B cell (primary cell): ENCODE data around the gene ANKS1B. TPM values are rescaled to one million over a fixed set of nuclear protein-coding genes. Genes with fewer than 3 reads are reported as not detected.

Experiments
- ATAC-seq: fragments of 200-7000 bp; cut with Tn5 transposase; one replicate; pipeline ENCODE4 v1.10.0; 2021; ENCODE audit warnings: low read depth, mild to moderate bottlenecking, moderate number of reproducible peaks, moderate library complexity
- CTCF ChIA-PET: fragments of 350-600 bp; sonication (Branson Sonifier 250); formaldehyde crosslinking; loops from one replicate; lab custom pipeline; 2021; ENCODE audit warnings: antibody characterized with exemption, inconsistent platforms; lab: Charles Lee
- POLR2A ChIA-PET: fragments of 350-600 bp; sonication (Branson Sonifier 250); formaldehyde crosslinking; loops from one replicate; lab custom pipeline; 2021; ENCODE audit warnings: antibody characterized with exemption; lab: Charles Lee
- DNase-seq: peaks from one replicate; pipeline ENCODE4 v3.0.0; 2013
- H2AFZ ChIP-seq: 2 replicates; pipeline ENCODE4 v1.6.1; 2012; ENCODE audit warnings: mild to moderate bottlenecking, low read depth, low read length; ENCODE audit not compliant: insufficient read depth, poor library complexity, severe bottlenecking
- H3K27ac ChIP-seq, 2 donors: 1 replicate in 1 of 2; 2 replicates in 1 of 2; pipeline ENCODE4 v1.5.1; 2012 to 2013; ENCODE audit warnings: low read length in 2 of 2, mild to moderate bottlenecking in 2 of 2, moderate library complexity in 1 of 2
- H3K27me3 ChIP-seq, 4 experiments: fragments of 200-600 bp in 1 of 4; sonication (generic) in 1 of 4; replicated peaks in 1 of 4; 1 replicate in 2 of 4; 2 replicates in 2 of 4; pipeline versions ENCODE4 v1.6.1 to v1.7.0; 2013 to 2016; ENCODE audit warnings: low read length in 3 of 4, mild to moderate bottlenecking in 2 of 4, mixed read lengths in 1 of 4, moderate library complexity in 1 of 4; ENCODE audit not compliant: insufficient read depth in 4 of 4, control insufficient read depth in 3 of 4; ENCODE audit errors: control extremely low read depth in 1 of 4
- H3K36me3 ChIP-seq, 2 experiments: replicated peaks in 1 of 2; 1 replicate in 1 of 2; 2 replicates in 1 of 2; pipeline versions ENCODE4 v1.6.1 to v1.7.1; 2013; ENCODE audit warnings: low read length in 1 of 2; ENCODE audit not compliant: insufficient read depth in 2 of 2, control insufficient read depth in 1 of 2; ENCODE audit errors: control extremely low read depth in 1 of 2, extremely low read depth in 1 of 2
- H3K4me1 ChIP-seq, 2 donors: fragments of 200-600 bp in 1 of 2; sonication (generic) in 1 of 2; 1 replicate in 1 of 2; 2 replicates in 1 of 2; pipeline versions ENCODE4 v1.5.1 to v1.6.1; 2013 to 2017; ENCODE audit warnings: low read length in 2 of 2; ENCODE audit not compliant: control insufficient read depth in 2 of 2, insufficient read depth in 2 of 2
- H3K4me2 ChIP-seq: replicated peaks from 2 replicates; pipeline ENCODE3; 2012; ENCODE audit warnings: mild to moderate bottlenecking, low read depth, low read length; ENCODE audit not compliant: poor library complexity, severe bottlenecking
- H3K4me3 ChIP-seq, 5 experiments: fragments of 200-600 bp in 1 of 5; sonication (generic) in 1 of 5; 1 replicate in 3 of 5; 2 replicates in 2 of 5; pipeline versions ENCODE4 v1.5.1 to v1.7.0; 2011 to 2016; ENCODE audit warnings: low read length in 4 of 5, mild to moderate bottlenecking in 4 of 5, low read depth in 2 of 5, control low read depth in 1 of 5, moderate library complexity in 1 of 5; ENCODE audit not compliant: insufficient read depth in 1 of 5; ENCODE audit errors: control extremely low read depth in 1 of 5, extremely low read depth in 1 of 5
- H3K79me2 ChIP-seq: fragments of 200-600 bp; sonication (generic); one replicate; pipeline ENCODE4 v1.6.0; 2016; ENCODE audit warnings: low read length; ENCODE audit not compliant: control insufficient read depth, insufficient read depth
- H3K9ac ChIP-seq: fragments of 200-600 bp; sonication (generic); 2 replicates; pipeline ENCODE4 v1.6.1; 2017; ENCODE audit warnings: mild to moderate bottlenecking, low read length, moderate library complexity
- H3K9me3 ChIP-seq, 3 donors: one replicate each; pipeline versions ENCODE4 v1.6.1 to v1.7.1; 2013; ENCODE audit warnings: low read length in 2 of 3; ENCODE audit not compliant: control insufficient read depth in 2 of 3, insufficient read depth in 1 of 3; ENCODE audit errors: control extremely low read depth in 1 of 3
- H4K20me1 ChIP-seq: 2 replicates; pipeline ENCODE4 v1.6.0; 2012; ENCODE audit warnings: mild to moderate bottlenecking, low read length; ENCODE audit not compliant: insufficient read depth, control insufficient read depth, poor library complexity, severe bottlenecking
- H3K27ac Mint-ChIP-seq: one replicate; pipeline ENCODE4 v1.8.0; 2021; ENCODE audit warnings: mixed read lengths
- H3K27me3 Mint-ChIP-seq: one replicate; pipeline ENCODE4 v1.8.0; 2021; ENCODE audit warnings: mixed read lengths
- H3K4me1 Mint-ChIP-seq: one replicate; pipeline ENCODE4 v1.8.0; 2021; ENCODE audit warnings: mixed read lengths
- H3K4me3 Mint-ChIP-seq: one replicate; pipeline ENCODE4 v1.8.0; 2021; ENCODE audit warnings: mixed read lengths
- H3K9me3 Mint-ChIP-seq: one replicate; pipeline ENCODE4 v1.8.0; 2022; ENCODE audit warnings: mixed read lengths; ENCODE audit not compliant: insufficient read depth
- CTCF ChIP-seq: fragments of 200-600 bp; IDR thresholded peaks from one replicate; pipeline ENCODE4 v1.8.0; 2022; ENCODE audit warnings: antibody characterized with exemption, mild to moderate bottlenecking
- EZH2 ChIP-seq: IDR thresholded peaks from 2 replicates; pipeline ENCODE4 v1.6.1; 2012; ENCODE audit warnings: borderline replicate concordance, low read depth, mild to moderate bottlenecking, moderate library complexity, low read length; ENCODE audit not compliant: insufficient read depth, poor library complexity, severe bottlenecking
- WGBS: methylation state at CpG from one replicate; pipeline ENCODE4 v1.1.5; 2013; ENCODE audit warnings: missing lambda C conversion rate; ENCODE audit not compliant: insufficient coverage; 5-methylcytosine and 5-hydroxymethylcytosine counted together
- intact Hi-C: fragments of 100-400 bp; cut with micrococcal nuclease; formaldehyde crosslinking; loops from one replicate; pipeline ENCODE4 v1.10.0; 2022
- polyA plus RNA-seq: library from polyadenylated mRNA; depleted of rRNA; stranded (reverse); fragments of >200 nt; gene quantifications from 2 replicates; pipeline ENCODE4 v1.2.3, GENCODE V29; 2012
- total RNA-seq, 2 donors: library from RNA; stranded (reverse); fragments of 120-200 nt in 1 of 2; gene quantifications; 1 replicate in 1 of 2; 2 replicates in 1 of 2; pipeline versions ENCODE4 v1.2.3 to v1.2.4, GENCODE V29; 2013 to 2022

Gene ANKS1B
- total and polyA plus RNA-seq, 2 donors (not counting 1 experiment from before 2014, with no cell fraction given): not detected

- Mint-ChIP-seq H3K4me3 (no peak overlapping the region), H3K4me1 (no peaks in the 10 kb centered on the region), H3K9me3 (no peaks in the 10 kb centered on the region), H3K27ac (no peak overlapping the region), H3K27me3 (peaks cover 21% of the 10 kb centered on the region)
- Histone ChIP-seq H3K27me3 (peaks cover 0 to 5% (median 0%) of the 10 kb centered on the region in 4 experiments), H3K36me3 (no peaks in the 10 kb centered on the region), H3K4me2 (no peak overlapping the region), H3K79me2 (no peaks in the 10 kb centered on the region), H3K4me1 (no peaks in the 10 kb centered on the region), H4K20me1 (no peaks in the 10 kb centered on the region), H3K9me3 (no peaks in the 10 kb centered on the region), H3K4me3 (no peak overlapping the region), H3K9ac (no peak overlapping the region), H2AFZ (no peak overlapping the region), H3K27ac (no peak overlapping the region)
- TF ChIP-seq CTCF (no peak), EZH2 (no peak)
- intact Hi-C loops: no loop called here
- CTCF ChIA-PET: no interaction called here
- 94% methylated on average over 4 of the region's 5 CpGs for WGBS
- POLR2A ChIA-PET: no interaction called here
- ATAC-seq (no peak), DNase-seq (no peak)
Measured at GRCh38 chr12:98823012-98823411, 1161.7 kb downstream of the ANKS1B start.

GRCh38 chr12:98821866-98822265 lies 1162.9 kb downstream of the ANKS1B start:
- Histone ChIP-seq H3K4me3 (no peak overlapping the region), H4K20me1 (no peaks in the 10 kb centered on the region), H3K27me3 (peaks cover 0 to 5% (median 1%) of the 10 kb centered on the region in 4 experiments), H3K4me2 (no peak overlapping the region), H3K27ac (no peak overlapping the region), H3K9me3 (no peaks in the 10 kb centered on the region), H3K36me3 (no peaks in the 10 kb centered on the region), H3K9ac (no peak overlapping the region), H3K79me2 (no peaks in the 10 kb centered on the region), H2AFZ (no peak overlapping the region), H3K4me1 (no peaks in the 10 kb centered on the region)
- no peak for ATAC-seq
- TF ChIP-seq EZH2 (no peak), CTCF (no peak)
- ChIA-PET CTCF (no interaction called here), POLR2A (no interaction called here)
- Mint-ChIP-seq H3K27me3 (peaks cover 16% of the 10 kb centered on the region), H3K4me3 (no peak overlapping the region), H3K4me1 (no peaks in the 10 kb centered on the region), H3K9me3 (no peaks in the 10 kb centered on the region), H3K27ac (no peak overlapping the region)
- 77% methylated on average over 2 of the region's 3 CpGs for WGBS
- no peak for DNase-seq
- intact Hi-C loops: no loop called here
